Measurements from ENCODE around the gene CDC14A. TPM values are rescaled to one million over a fixed set of nuclear protein-coding genes. Genes with fewer than 3 reads are reported as not detected.

CDC14A gene
- total and polyA plus RNA-seq, 2 of the 8 experiments (the other 6 are each of a cell fraction or from before 2014, with no cell fraction given), result 3.2 to 8.9 TPM

- H2AK5ac ChIP-seq (ENCODE audit: low read depth, low read length), result no peak overlapping the region
- no peak overlapping the region for H3K14ac ChIP-seq (ENCODE audit: insufficient read length)
- H3K4ac ChIP-seq (replicated peaks; ENCODE audit: insufficient read length, low read depth, low read length), result no peak overlapping the region
- no peak overlapping the region for H3K4me3 ChIP-seq (ENCODE audit: extremely low read depth in 1 of 4, insufficient read depth in 2 of 4, low read depth in 3 of 4, low read length in 4 of 4)
- no peaks in the 10 kb centered on the region for H3K27me3 ChIP-seq (replicated peaks in 1 of 4; ENCODE audit: control insufficient read depth in 3 of 4, extremely low read depth in 1 of 4, insufficient read depth in 3 of 4, low read length in 3 of 4)
- H3K4me2 ChIP-seq (ENCODE audit: insufficient read depth in 1 of 2, low read depth in 2 of 2, low read length in 2 of 2), result no peak overlapping the region
- H2BK5ac ChIP-seq (ENCODE audit: low read depth, low read length), result no peak overlapping the region
- no peaks in the 10 kb centered on the region; the same call in 1 of the 2 replicates for H3K23me2 ChIP-seq (ENCODE audit: low read depth, low read length)
- H2BK15ac ChIP-seq (ENCODE audit: low read length), result no peak overlapping the region
- FAIRE-seq, result no peak
- no peak overlapping the region for H2BK12ac ChIP-seq (ENCODE audit: low read depth, low read length)
- CTCF ChIA-PET (ENCODE audit: partially characterized antibody), result interaction anchor here (0.7 to 4.4 kb wide), 4 partner anchors 12 to 75 kb away, joined by 3 to 26 read pairs (median 4); no protein-coding TSS in a partner anchor
- no peak overlapping the region for H2BK120ac ChIP-seq (replicated peaks; ENCODE audit: low read depth, low read length)
- H4K5ac ChIP-seq (ENCODE audit: insufficient read length, low read depth, low read length), result no peak overlapping the region
- no peak overlapping the region for H4K91ac ChIP-seq (replicated peaks; ENCODE audit: insufficient read length, low read length)
- H3K36me3 ChIP-seq (ENCODE audit: control insufficient read depth in 2 of 4, insufficient read depth in 4 of 4, low read length in 3 of 4), result no peaks in the 10 kb centered on the region
- H3K23ac ChIP-seq (ENCODE audit: insufficient read length), result no peak overlapping the region
- H3K79me1 ChIP-seq (ENCODE audit: low read depth, low read length), result no peaks in the 10 kb centered on the region
- no peak for DNase-seq (ENCODE audit: low read depth in 1 of 2, low spot score in 2 of 2)
- H2BK20ac ChIP-seq (ENCODE audit: low read length), result no peak overlapping the region
- H3K4me1 ChIP-seq (replicated peaks in 1 of 4; ENCODE audit: control insufficient read depth in 3 of 4, insufficient read depth in 4 of 4, low read length in 3 of 4), result peaks cover 3 to 8% (median 3%) of the 10 kb centered on the region in 4 experiments; a peak in 6 of 7 replicates
- H3K18ac ChIP-seq (ENCODE audit: extremely low read depth, low read length), result no peak overlapping the region
- peaks cover 0 to 2% of the 10 kb centered on the region in 2 experiments for H4K20me1 ChIP-seq (replicated peaks in 1 of 2; ENCODE audit: control insufficient read depth in 1 of 2, insufficient read depth in 2 of 2, low read length in 2 of 2)
- no peak overlapping the region for H4K8ac ChIP-seq (ENCODE audit: extremely low read depth, insufficient read depth, low read length)
- H3K27ac ChIP-seq (ENCODE audit: low read depth, low read length), result no peak overlapping the region
- peaks cover 0 to 5% of the 10 kb centered on the region in 2 experiments; a peak in 1 of 4 replicates for H3K79me2 ChIP-seq (ENCODE audit: control insufficient read depth in 1 of 2, insufficient read depth in 2 of 2, low read length in 2 of 2)
- H2AFZ ChIP-seq (ENCODE audit: low read length), result no peak overlapping the region
- no peak overlapping the region for H3K9ac ChIP-seq (replicated peaks in 1 of 4; ENCODE audit: extremely low read depth in 1 of 4, low read depth in 3 of 4, low read length in 3 of 4)
- no peak overlapping the region for H3K56ac ChIP-seq (replicated peaks; ENCODE audit: insufficient read length, low read depth, low read length)
- POLR2A ChIA-PET (ENCODE audit: partially characterized antibody), result interaction anchor here (1.0 to 1.1 kb wide), 2 partner anchors 11 to 15 kb away, joined by 3 read pairs; no protein-coding TSS in a partner anchor
- H3K9me3 ChIP-seq (ENCODE audit: insufficient read depth in 2 of 2, low read depth in 1 of 2, low read length in 1 of 2), result no peaks in the 10 kb centered on the region
- TF ChIP-seq CBX5 (IDR thresholded peaks at IDR 0.05; ENCODE audit: low read depth, low read length) (no peak), CTBP2 (IDR thresholded peaks at IDR 0.05; ENCODE audit: borderline replicate concordance, insufficient read depth, insufficient read length, low read length) (no peak), KDM5A (IDR thresholded peaks at IDR 0.05; ENCODE audit: low read length) (no peak), YY1 (IDR thresholded peaks at IDR 0.05; ENCODE audit: low read depth, low read length) (no peak), ZNF274 (IDR thresholded peaks at IDR 0.05; ENCODE audit: borderline replicate concordance, extremely low read depth, low read length) (no peak), CREB1 (IDR thresholded peaks at IDR 0.05) (no peak), CHD2 (IDR thresholded peaks at IDR 0.05; ENCODE audit: low read length) (no peak), CEBPB (IDR thresholded peaks at IDR 0.05; ENCODE audit: low read depth, low read length) (no peak), NANOG (IDR thresholded peaks at IDR 0.05; ENCODE audit: insufficient read depth, low read depth, low read length, poor library complexity, severe bottlenecking) (no peak), SIX5 (IDR thresholded peaks at IDR 0.05; ENCODE audit: low read depth, low read length) (no peak), GTF2F1 (IDR thresholded peaks at IDR 0.05; ENCODE audit: borderline replicate concordance, low read depth, low read length) (no peak), RAD21 (IDR thresholded peaks at IDR 0.05 in 1 of 2, conservative IDR thresholded peaks at IDR 0.05 in 1 of 2; ENCODE audit: low read depth in 2 of 2, low read length in 2 of 2) (no peak), SP2 (IDR thresholded peaks at IDR 0.05; ENCODE audit: low read length) (no peak), SIRT6 (IDR thresholded peaks at IDR 0.05; ENCODE audit: low read length) (no peak), FOSL1 (IDR thresholded peaks at IDR 0.05; ENCODE audit: insufficient read depth, low read depth, low read length) (no peak)
Observed at GRCh38 chr1:100411574-100411973, 59.3 kb downstream of the CDC14A start.

Measured in H1 (cell line).